Sigmoid colon (tissue), 7 donors: ENCODE data around the gene SIRPA. TPM values are rescaled to one million over a fixed set of nuclear protein-coding genes. Genes with fewer than 3 reads are reported as not detected.

Experiments used
- DNase-seq: peaks from one replicate; pipeline ENCODE4 v3.0.0-alpha.2; 2019
- H3K27ac ChIP-seq, 4 donors: fragments of 200-600 bp; sonication (generic); one replicate each; pipeline ENCODE4 v1.5.1; 2016 to 2019; ENCODE audit warnings: mild to moderate bottlenecking in 1 of 4
- H3K27me3 ChIP-seq, 3 donors: fragments of 200-600 bp; sonication (generic); one replicate each; pipeline ENCODE4 v1.5.1; 2019; ENCODE audit warnings: mild to moderate bottlenecking in 1 of 3
- H3K36me3 ChIP-seq, 4 donors: fragments of 200-600 bp; sonication (generic); one replicate each; pipeline ENCODE4 v1.5.1; 2016 to 2019
- H3K4me1 ChIP-seq, 4 donors: fragments of 200-600 bp; sonication (generic); one replicate each; pipeline ENCODE4 v1.5.1; 2017 to 2019
- H3K4me3 ChIP-seq, 4 donors: fragments of 200-600 bp; sonication (generic); one replicate each; pipeline ENCODE4 v1.5.1; 2017 to 2019; ENCODE audit warnings: mild to moderate bottlenecking in 2 of 4, moderate library complexity in 1 of 4
- H3K9me3 ChIP-seq, 4 donors: fragments of 200-600 bp in 3 of 4; sonication (generic) in 3 of 4; one replicate each; pipeline versions ENCODE4 v1.5.1 to v1.6.1; 2013 to 2019
- EP300 ChIP-seq, 4 donors: sonication (generic); formaldehyde crosslinking; IDR thresholded peaks; one replicate each; pipeline ENCODE4 v1.6.1; 2017; ENCODE audit warnings: antibody characterized with exemption in 4 of 4
- POLR2A ChIP-seq, 2 donors: fragments of 450-650 bp; IDR thresholded peaks; one replicate each; pipeline ENCODE4 v1.6.1; 2016; ENCODE audit warnings: antibody characterized with exemption in 2 of 2, mild to moderate bottlenecking in 2 of 2, moderate library complexity in 2 of 2
- POLR2AphosphoS5 ChIP-seq, 4 donors: sonication (generic); formaldehyde crosslinking; IDR thresholded peaks; one replicate each; pipeline ENCODE4 v1.6.1; 2017; ENCODE audit warnings: antibody characterized with exemption in 4 of 4
- WGBS, 2 donors: extraction: QIAGEN DNeasy Blood & Tissue Kit; methylation state at CpG; one replicate each; pipeline ENCODE4 v1.1.7; 2013; 5-methylcytosine and 5-hydroxymethylcytosine counted together
- intact Hi-C: fragments of 100-400 bp; cut with DNase I; formaldehyde crosslinking; loops from one replicate; pipeline ENCODE4 v1.15.1; 2023
- polyA plus RNA-seq, 3 donors: library from polyadenylated mRNA; stranded (reverse); fragments of 200-250 nt; gene quantifications; one replicate each; pipeline ENCODE4 v1.2.3, GENCODE V29; 2013
- total RNA-seq, 4 donors: library from RNA; depleted of rRNA; stranded (reverse); fragments of >200 nt; gene quantifications; one replicate each; pipeline ENCODE4 v1.1.0, GENCODE V29; 2016
- TF ChIP-seq, protein P1 (sequence below), 4 experiments: fragments of 450-650 bp in 3 of 4; fragments of 200-600 bp in 1 of 4; IDR thresholded peaks; one replicate each; pipeline ENCODE4 v1.5.1; 2016 to 2019; ENCODE audit warnings: antibody characterized with exemption in 4 of 4, mild to moderate bottlenecking in 3 of 4, moderate library complexity in 2 of 4
- donor health status: healthy with polysubstance abuse.
- donor health status: Bipolar disorder and iron deficiency.
- donor health status: healthy.

The SIRPA gene
- total and polyA plus RNA-seq, 7 donors: 8.4 to 25.5 (median 16.3) TPM

DNA sequence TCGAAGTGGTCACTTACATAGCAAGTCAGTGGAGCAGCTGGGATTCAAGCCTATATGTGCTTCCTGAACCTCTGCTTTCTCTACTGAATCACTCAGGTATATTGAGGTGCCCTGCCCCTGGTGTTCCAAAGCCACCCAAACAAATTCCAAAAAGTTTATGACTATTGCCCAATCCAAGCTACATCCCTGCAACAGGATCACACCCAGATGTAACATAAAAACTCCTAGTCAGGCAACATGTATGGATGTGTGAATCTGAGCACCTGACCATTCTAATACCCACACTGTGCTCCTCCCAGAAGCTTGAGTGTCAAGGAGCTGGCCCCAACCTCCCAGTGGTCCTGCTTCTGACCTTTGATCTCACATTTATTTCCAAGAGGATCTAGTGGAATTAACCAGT lies 39.5 kb upstream of the SIRPA start:
- no peak overlapping the region for H3K4me3 ChIP-seq

GRCh38 chr20:1856424-1856823 lies 38.8 kb upstream of the SIRPA start:
- DNase-seq: no peak
- TF ChIP-seq POLR2A (IDR thresholded peaks at IDR 0.05): no peak
- TF ChIP-seq EP300 (IDR thresholded peaks at IDR 0.05): no peak
- TF ChIP-seq POLR2AphosphoS5 (IDR thresholded peaks at IDR 0.05): no peak
- TF ChIP-seq, protein P1, sequence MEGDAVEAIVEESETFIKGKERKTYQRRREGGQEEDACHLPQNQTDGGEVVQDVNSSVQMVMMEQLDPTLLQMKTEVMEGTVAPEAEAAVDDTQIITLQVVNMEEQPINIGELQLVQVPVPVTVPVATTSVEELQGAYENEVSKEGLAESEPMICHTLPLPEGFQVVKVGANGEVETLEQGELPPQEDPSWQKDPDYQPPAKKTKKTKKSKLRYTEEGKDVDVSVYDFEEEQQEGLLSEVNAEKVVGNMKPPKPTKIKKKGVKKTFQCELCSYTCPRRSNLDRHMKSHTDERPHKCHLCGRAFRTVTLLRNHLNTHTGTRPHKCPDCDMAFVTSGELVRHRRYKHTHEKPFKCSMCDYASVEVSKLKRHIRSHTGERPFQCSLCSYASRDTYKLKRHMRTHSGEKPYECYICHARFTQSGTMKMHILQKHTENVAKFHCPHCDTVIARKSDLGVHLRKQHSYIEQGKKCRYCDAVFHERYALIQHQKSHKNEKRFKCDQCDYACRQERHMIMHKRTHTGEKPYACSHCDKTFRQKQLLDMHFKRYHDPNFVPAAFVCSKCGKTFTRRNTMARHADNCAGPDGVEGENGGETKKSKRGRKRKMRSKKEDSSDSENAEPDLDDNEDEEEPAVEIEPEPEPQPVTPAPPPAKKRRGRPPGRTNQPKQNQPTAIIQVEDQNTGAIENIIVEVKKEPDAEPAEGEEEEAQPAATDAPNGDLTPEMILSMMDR (IDR thresholded peaks at IDR 0.05): no peak
- Histone ChIP-seq H3K4me1 (no peaks in the 10 kb centered on the region), H3K9me3 (no peaks in the 10 kb centered on the region), H3K4me3 (no peak overlapping the region), H3K27me3 (no peaks in the 10 kb centered on the region), H3K36me3 (no peaks in the 10 kb centered on the region), H3K27ac (no peak overlapping the region)
- intact Hi-C loops: no loop called here
- WGBS, 2 donors: 84 to 92% methylated on average over 1 of the region's 1 CpG

More for the DNA sequence above, 39.5 kb upstream of the SIRPA start:
- DNase-seq: no peak
- Histone ChIP-seq H3K9me3 (no peaks in the 10 kb centered on the region), H3K27ac (no peak overlapping the region), H3K36me3 (no peaks in the 10 kb centered on the region), H3K27me3 (no peaks in the 10 kb centered on the region), H3K4me1 (no peaks in the 10 kb centered on the region)
- intact Hi-C loops: no loop called here
- TF ChIP-seq POLR2A (IDR thresholded peaks at IDR 0.05) (no peak), EP300 (IDR thresholded peaks at IDR 0.05) (no peak), POLR2AphosphoS5 (IDR thresholded peaks at IDR 0.05) (no peak)
- TF ChIP-seq, protein P1 (IDR thresholded peaks at IDR 0.05): no peak
- 37 to 76% methylated on average over 1 of the region's 1 CpG for WGBS, 2 donors

DNA sequence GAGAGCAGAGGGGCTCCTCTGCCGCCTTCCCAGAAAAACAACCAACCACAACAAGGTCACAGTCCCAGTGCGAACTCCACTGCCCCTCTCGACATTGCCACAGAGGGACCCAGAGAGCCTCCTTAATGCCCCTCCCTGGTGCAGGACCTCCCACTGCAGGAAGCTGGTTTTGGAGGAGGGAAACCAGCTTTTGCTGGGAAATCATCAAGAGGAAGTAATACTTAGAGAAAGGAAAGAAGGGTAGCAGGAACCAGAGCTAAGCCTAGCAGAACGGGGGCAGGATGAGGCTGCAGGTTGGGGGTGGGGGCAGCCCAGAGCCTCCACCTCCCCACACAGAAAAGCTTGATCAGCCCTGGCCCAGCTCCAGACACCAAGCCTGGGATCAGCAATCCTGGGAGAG lies 37.7 kb upstream of the SIRPA start:
- no peaks in the 10 kb centered on the region for H3K9me3 ChIP-seq
- intact Hi-C loops: no loop called here

DNA sequence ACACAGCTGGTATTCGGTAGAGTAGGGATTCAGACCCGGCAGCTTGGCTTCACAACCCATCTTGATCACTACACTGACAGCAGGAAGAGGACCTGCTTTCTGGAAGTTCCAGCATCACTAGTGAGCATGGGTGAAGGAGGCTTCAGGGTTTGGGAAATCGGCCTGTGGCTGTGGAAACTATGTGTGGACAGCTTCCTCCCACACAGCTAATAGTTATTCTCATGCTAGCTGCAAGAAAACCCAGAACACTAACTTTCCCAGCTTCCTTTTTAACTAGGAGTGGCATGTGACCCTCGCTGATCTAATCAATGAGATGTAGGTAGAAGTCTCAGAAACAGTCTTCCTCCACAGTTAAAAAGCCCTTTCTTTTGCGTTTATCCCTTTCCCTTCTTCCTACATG lies 36.3 kb upstream of the SIRPA start:
- H3K36me3 ChIP-seq: no peaks in the 10 kb centered on the region
- H3K27ac ChIP-seq: no peak overlapping the region
- WGBS, 2 donors: 81 to 89% methylated on average over 5 of the region's 5 CpGs
- H3K4me3 ChIP-seq: no peak overlapping the region
- TF ChIP-seq POLR2A (IDR thresholded peaks at IDR 0.05): no peak
- TF ChIP-seq, protein P1 (IDR thresholded peaks at IDR 0.05): no peak
- TF ChIP-seq EP300 (IDR thresholded peaks at IDR 0.05): no peak
- no peak for TF ChIP-seq POLR2AphosphoS5 (IDR thresholded peaks at IDR 0.05)
- no peaks in the 10 kb centered on the region for H3K4me1 ChIP-seq
- H3K27me3 ChIP-seq: no peaks in the 10 kb centered on the region
- intact Hi-C loops: no loop called here
- no peaks in the 10 kb centered on the region for H3K9me3 ChIP-seq
- no peak for DNase-seq

More for the DNA sequence above, 37.7 kb upstream of the SIRPA start:
- H3K36me3 ChIP-seq: no peaks in the 10 kb centered on the region
- 68 to 89% methylated on average over 4 of the region's 4 CpGs for WGBS, 2 donors
- no peak overlapping the region for H3K4me3 ChIP-seq
- no peak overlapping the region for H3K27ac ChIP-seq
- no peaks in the 10 kb centered on the region for H3K27me3 ChIP-seq
- no peak for DNase-seq
- TF ChIP-seq, protein P1 (IDR thresholded peaks at IDR 0.05): no peak
- TF ChIP-seq POLR2A (IDR thresholded peaks at IDR 0.05): no peak
- no peak for TF ChIP-seq POLR2AphosphoS5 (IDR thresholded peaks at IDR 0.05)
- TF ChIP-seq EP300 (IDR thresholded peaks at IDR 0.05): no peak
- no peaks in the 10 kb centered on the region for H3K4me1 ChIP-seq

DNA sequence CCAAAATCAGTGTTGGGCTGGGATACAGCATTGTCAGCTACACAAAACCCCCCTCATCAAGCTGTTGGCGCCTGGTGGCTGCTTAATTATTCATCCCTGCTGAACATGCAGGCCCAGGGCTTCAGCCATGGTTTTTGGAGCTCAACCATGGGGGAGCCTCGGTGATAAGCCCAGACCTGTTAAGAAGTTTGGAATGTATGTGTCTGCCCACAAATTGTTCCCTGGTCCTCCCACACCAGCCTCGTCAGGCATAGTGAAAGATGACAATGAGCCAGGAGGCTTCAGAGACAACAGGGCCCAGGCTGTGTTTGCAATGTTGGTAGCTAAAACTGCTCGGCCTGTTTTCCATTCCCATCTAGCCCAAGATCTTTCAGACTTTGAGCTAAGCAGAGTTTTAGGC lies 34.8 kb upstream of the SIRPA start:
- H3K27ac ChIP-seq: no peak overlapping the region
- H3K4me3 ChIP-seq: no peak overlapping the region
- WGBS, 2 donors: 81 to 88% methylated on average over 4 of the region's 4 CpGs
- no peak for TF ChIP-seq POLR2AphosphoS5 (IDR thresholded peaks at IDR 0.05)
- TF ChIP-seq, protein P1 (IDR thresholded peaks at IDR 0.05): no peak
- TF ChIP-seq EP300 (IDR thresholded peaks at IDR 0.05): no peak
- no peak for TF ChIP-seq POLR2A (IDR thresholded peaks at IDR 0.05)
- intact Hi-C loops: no loop called here
- no peaks in the 10 kb centered on the region for H3K9me3 ChIP-seq
- no peaks in the 10 kb centered on the region for H3K36me3 ChIP-seq
- no peaks in the 10 kb centered on the region for H3K27me3 ChIP-seq
- H3K4me1 ChIP-seq: no peaks in the 10 kb centered on the region
- DNase-seq: no peak
